HepG2 (cell line): ENCODE measurements around the gene RERE.

Experiments
- RFX1 ChIP-seq: fragments of 450-650 bp; IDR thresholded peaks from 2 replicates; pipeline ENCODE4 v1.6.1; 2017
- SMARCE1 ChIP-seq: fragments of 450-650 bp; IDR thresholded peaks from 2 replicates; pipeline ENCODE4 v1.6.1; 2017; ENCODE audit warnings: borderline replicate concordance

- TF ChIP-seq RFX1 (no peak), SMARCE1 (no peak)
Observed at GRCh38 chr1:8486047-8486446, 331.4 kb downstream of the RERE start.
